ENCODE measurements around the gene PTPRR.

PTPRR gene

GRCh38 chr12:70644861-70645260 lies 275.7 kb downstream of the PTPRR start:
- no peaks in the 10 kb centered on the region for H3K27me3 ChIP-seq (ENCODE audit: control insufficient read depth, insufficient read depth, low read length)
- peaks cover 29% of the 10 kb centered on the region for H3K4me1 ChIP-seq (ENCODE audit: control insufficient read depth, insufficient read depth, low read length)
- peak overlapping the region; percentile 92 for H3K27ac ChIP-seq (ENCODE audit: low read depth, low read length)
- no peaks in the 10 kb centered on the region for H3K9me3 ChIP-seq (ENCODE audit: control insufficient read depth, insufficient read depth, low read length)
- H3K36me3 ChIP-seq (ENCODE audit: control insufficient read depth, insufficient read depth, low read length): no peaks in the 10 kb centered on the region
- no peak overlapping the region; the same call in 1 of the 2 replicates for H3K9ac ChIP-seq (ENCODE audit: low read depth, low read length)
- no peak overlapping the region for H3K4me3 ChIP-seq (ENCODE audit: low read depth, low read length)

GRCh38 chr12:70643939-70644338 lies 276.6 kb downstream of the PTPRR start:
- Histone ChIP-seq H3K4me1 (ENCODE audit: control insufficient read depth, insufficient read depth, low read length) (peaks cover 29% of the 10 kb centered on the region), H3K9ac (ENCODE audit: low read depth, low read length) (no peak overlapping the region), H3K9me3 (ENCODE audit: control insufficient read depth, insufficient read depth, low read length) (no peaks in the 10 kb centered on the region), H3K27ac (ENCODE audit: low read depth, low read length) (no peak overlapping the region), H3K27me3 (ENCODE audit: control insufficient read depth, insufficient read depth, low read length) (no peaks in the 10 kb centered on the region), H3K36me3 (ENCODE audit: control insufficient read depth, insufficient read depth, low read length) (no peaks in the 10 kb centered on the region), H3K4me3 (ENCODE audit: low read depth, low read length) (no peak overlapping the region)

- no peak overlapping the region for H3K4me3 ChIP-seq (ENCODE audit: low read depth, low read length)
- H3K27me3 ChIP-seq (ENCODE audit: control insufficient read depth, insufficient read depth, low read length): no peaks in the 10 kb centered on the region
- H3K9me3 ChIP-seq (ENCODE audit: control insufficient read depth, insufficient read depth, low read length): no peaks in the 10 kb centered on the region
- peaks cover 21% of the 10 kb centered on the region for H3K4me1 ChIP-seq (ENCODE audit: control insufficient read depth, insufficient read depth, low read length)
- no peaks in the 10 kb centered on the region for H3K36me3 ChIP-seq (ENCODE audit: control insufficient read depth, insufficient read depth, low read length)
- H3K9ac ChIP-seq (ENCODE audit: low read depth, low read length): no peak overlapping the region
- no peak overlapping the region for H3K27ac ChIP-seq (ENCODE audit: low read depth, low read length)
Measured at GRCh38 chr12:70641691-70642090, 278.8 kb downstream of the PTPRR start.

GRCh38 chr12:70640901-70641300 lies 279.6 kb downstream of the PTPRR start:
- no peaks in the 10 kb centered on the region for H3K27me3 ChIP-seq (ENCODE audit: control insufficient read depth, insufficient read depth, low read length)
- no peak overlapping the region for H3K27ac ChIP-seq (ENCODE audit: low read depth, low read length)
- no peaks in the 10 kb centered on the region for H3K36me3 ChIP-seq (ENCODE audit: control insufficient read depth, insufficient read depth, low read length)
- H3K4me3 ChIP-seq (ENCODE audit: low read depth, low read length): no peak overlapping the region
- H3K4me1 ChIP-seq (ENCODE audit: control insufficient read depth, insufficient read depth, low read length): peaks cover 13% of the 10 kb centered on the region
- H3K9me3 ChIP-seq (ENCODE audit: control insufficient read depth, insufficient read depth, low read length): no peaks in the 10 kb centered on the region
- no peak overlapping the region for H3K9ac ChIP-seq (ENCODE audit: low read depth, low read length)

GRCh38 chr12:70639535-70639934 lies 281.0 kb downstream of the PTPRR start:
- no peak overlapping the region for H3K4me3 ChIP-seq (ENCODE audit: low read depth, low read length)
- H3K27me3 ChIP-seq (ENCODE audit: control insufficient read depth, insufficient read depth, low read length): no peaks in the 10 kb centered on the region
- no peak overlapping the region for H3K9ac ChIP-seq (ENCODE audit: low read depth, low read length)
- H3K27ac ChIP-seq (ENCODE audit: low read depth, low read length): no peak overlapping the region
- H3K4me1 ChIP-seq (ENCODE audit: control insufficient read depth, insufficient read depth, low read length): 0 out of 2 replicates have a peak, but pooled peaks cover under 1% of the 10 kb centered on the region
- H3K36me3 ChIP-seq (ENCODE audit: control insufficient read depth, insufficient read depth, low read length): no peaks in the 10 kb centered on the region
- H3K9me3 ChIP-seq (ENCODE audit: control insufficient read depth, insufficient read depth, low read length): no peaks in the 10 kb centered on the region

GRCh38 chr12:70638639-70639360 lies 281.7 kb downstream of the PTPRR start:
- Histone ChIP-seq H3K9me3 (ENCODE audit: control insufficient read depth, insufficient read depth, low read length) (no peaks in the 10 kb centered on the region), H3K36me3 (ENCODE audit: control insufficient read depth, insufficient read depth, low read length) (no peaks in the 10 kb centered on the region), H3K27ac (ENCODE audit: low read depth, low read length) (no peak overlapping the region), H3K4me3 (ENCODE audit: low read depth, low read length) (no peak overlapping the region), H3K9ac (ENCODE audit: low read depth, low read length) (no peak overlapping the region), H3K27me3 (ENCODE audit: control insufficient read depth, insufficient read depth, low read length) (no peaks in the 10 kb centered on the region), H3K4me1 (ENCODE audit: control insufficient read depth, insufficient read depth, low read length) (no peaks in the 10 kb centered on the region)

- Histone ChIP-seq H3K27me3 (ENCODE audit: control insufficient read depth, insufficient read depth, low read length) (no peaks in the 10 kb centered on the region), H3K36me3 (ENCODE audit: control insufficient read depth, insufficient read depth, low read length) (no peaks in the 10 kb centered on the region), H3K27ac (ENCODE audit: low read depth, low read length) (no peak within 1 kb of the TSS)
Measured at GRCh38 chr12:70637303-70638085, 283.0 kb downstream of the PTPRR start, which contains the start of gene PTPRB. Gene PTPRB, minus strand, starts transcription at chr12:70637429. Its CDS starts 34 bp downstream, at chr12:70637395.

GRCh38 chr12:70635755-70636154 lies 284.8 kb downstream of the PTPRR start:
- Histone ChIP-seq H3K9ac (ENCODE audit: low read depth, low read length) (no peak overlapping the region), H3K27ac (ENCODE audit: low read depth, low read length) (no peak overlapping the region), H3K27me3 (ENCODE audit: control insufficient read depth, insufficient read depth, low read length) (no peaks in the 10 kb centered on the region), H3K9me3 (ENCODE audit: control insufficient read depth, insufficient read depth, low read length) (no peaks in the 10 kb centered on the region), H3K4me1 (ENCODE audit: control insufficient read depth, insufficient read depth, low read length) (no peaks in the 10 kb centered on the region), H3K36me3 (ENCODE audit: control insufficient read depth, insufficient read depth, low read length) (no peaks in the 10 kb centered on the region), H3K4me3 (ENCODE audit: low read depth, low read length) (no peak overlapping the region)

More at GRCh38 chr12:70637303-70638085, 283.0 kb downstream of the PTPRR start, which contains the start of gene PTPRB:
- Histone ChIP-seq H3K4me1 (ENCODE audit: control insufficient read depth, insufficient read depth, low read length) (no peaks in the 10 kb centered on the region), H3K9ac (ENCODE audit: low read depth, low read length) (no peak within 1 kb of the TSS), H3K4me3 (ENCODE audit: low read depth, low read length) (no peak within 1 kb of the TSS), H3K9me3 (ENCODE audit: control insufficient read depth, insufficient read depth, low read length) (no peaks in the 10 kb centered on the region)

GRCh38 chr12:70628701-70629480 lies 291.6 kb downstream of the PTPRR start:
- H3K36me3 ChIP-seq (ENCODE audit: control insufficient read depth, insufficient read depth, low read length): no peaks in the 10 kb centered on the region
- H3K4me3 ChIP-seq (ENCODE audit: low read depth, low read length): no peak overlapping the region
- no peak overlapping the region for H3K9ac ChIP-seq (ENCODE audit: low read depth, low read length)
- no peaks in the 10 kb centered on the region for H3K9me3 ChIP-seq (ENCODE audit: control insufficient read depth, insufficient read depth, low read length)
- H3K27ac ChIP-seq (ENCODE audit: low read depth, low read length): no peak overlapping the region
- H3K27me3 ChIP-seq (ENCODE audit: control insufficient read depth, insufficient read depth, low read length): no peaks in the 10 kb centered on the region
- 0 out of 2 replicates have a peak, but pooled peaks cover 4% of the 10 kb centered on the region for H3K4me1 ChIP-seq (ENCODE audit: control insufficient read depth, insufficient read depth, low read length)

GRCh38 chr12:70627677-70628076 lies 292.9 kb downstream of the PTPRR start:
- Histone ChIP-seq H3K4me3 (ENCODE audit: low read depth, low read length) (no peak overlapping the region), H3K27me3 (ENCODE audit: control insufficient read depth, insufficient read depth, low read length) (no peaks in the 10 kb centered on the region), H3K36me3 (ENCODE audit: control insufficient read depth, insufficient read depth, low read length) (no peaks in the 10 kb centered on the region), H3K9ac (ENCODE audit: low read depth, low read length) (no peak overlapping the region), H3K27ac (ENCODE audit: low read depth, low read length) (no peak overlapping the region), H3K4me1 (ENCODE audit: control insufficient read depth, insufficient read depth, low read length) (0 out of 2 replicates have a peak, but pooled peaks cover 4% of the 10 kb centered on the region), H3K9me3 (ENCODE audit: control insufficient read depth, insufficient read depth, low read length) (no peaks in the 10 kb centered on the region)

Data from HUES48 (cell line).